Activated naive CD8-positive, alpha-beta T cell treated with anti-CD3 and anti-CD28 coated beads for 36 hours (primary cell): ENCODE data around the gene SDCCAG8. TPM values are rescaled to one million over a fixed set of nuclear protein-coding genes. Genes with fewer than 3 reads are reported as not detected.

ENCODE experiments used
- DNase-seq: peaks from one replicate; pipeline ENCODE4 v3.0.0; 2021
- H3K27ac Mint-ChIP-seq: one replicate; pipeline ENCODE4 v1.8.0; 2022; ENCODE audit warnings: mild to moderate bottlenecking, moderate library complexity, mixed read lengths
- H3K27me3 Mint-ChIP-seq: one replicate; pipeline ENCODE4 v1.8.0; 2022; ENCODE audit warnings: mild to moderate bottlenecking, mixed read lengths
- H3K36me3 Mint-ChIP-seq: one replicate; pipeline ENCODE4 v1.8.0; 2021; ENCODE audit warnings: mild to moderate bottlenecking, mixed read lengths
- H3K4me1 Mint-ChIP-seq: one replicate; pipeline ENCODE4 v1.8.0; 2021; ENCODE audit warnings: mixed read lengths
- H3K4me3 Mint-ChIP-seq: one replicate; pipeline ENCODE4 v1.8.0; 2022; ENCODE audit warnings: mild to moderate bottlenecking, moderate library complexity, mixed read lengths
- H3K9me3 Mint-ChIP-seq: one replicate; pipeline ENCODE4 v1.8.0; 2022; ENCODE audit warnings: mixed read lengths
- total RNA-seq, 2 experiments: library from RNA; stranded (reverse); gene quantifications; one replicate each; pipeline ENCODE4 v1.2.3, GENCODE V29; 2021

Gene SDCCAG8
- total RNA-seq, 2 experiments from 2014 or later = 24.2 to 24.7 TPM

- Mint-ChIP-seq H3K9me3 (no peaks in the 10 kb centered on the region), H3K27ac (no peak overlapping the region), H3K4me1 (peaks cover 28% of the 10 kb centered on the region), H3K4me3 (no peak overlapping the region), H3K27me3 (no peaks in the 10 kb centered on the region), H3K36me3 (peaks cover 9% of the 10 kb centered on the region)
- DNase-seq = no peak
These were observed 11.6 kb downstream of the SDCCAG8 start for GRCh38 chr1:243267471-243267880.

GRCh38 chr1:243267914-243268653, 12.2 kb downstream of the SDCCAG8 start:
- Mint-ChIP-seq H3K36me3 (peaks cover 12% of the 10 kb centered on the region), H3K9me3 (no peaks in the 10 kb centered on the region), H3K27me3 (no peaks in the 10 kb centered on the region), H3K4me3 (no peak overlapping the region), H3K27ac (no peak overlapping the region), H3K4me1 (peaks cover 25% of the 10 kb centered on the region)
- no peak for DNase-seq

GRCh38 chr1:243268751-243269460, 13.1 kb downstream of the SDCCAG8 start:
- Mint-ChIP-seq H3K27me3 (no peaks in the 10 kb centered on the region), H3K4me3 (no peak overlapping the region)

GRCh38 chr1:243269461-243269801, 13.6 kb downstream of the SDCCAG8 start:
- Mint-ChIP-seq H3K36me3 (peaks cover 24% of the 10 kb centered on the region), H3K4me3 (no peak overlapping the region), H3K27ac (no peak overlapping the region), H3K27me3 (no peaks in the 10 kb centered on the region), H3K4me1 (peaks cover 28% of the 10 kb centered on the region), H3K9me3 (peaks cover 4% of the 10 kb centered on the region)
- DNase-seq = no peak

More at GRCh38 chr1:243268751-243269460, 13.1 kb downstream of the SDCCAG8 start:
- Mint-ChIP-seq H3K27ac (no peak overlapping the region), H3K9me3 (peaks cover 1% of the 10 kb centered on the region), H3K36me3 (peaks cover 20% of the 10 kb centered on the region), H3K4me1 (peaks cover 27% of the 10 kb centered on the region)
- no peak for DNase-seq

- peaks cover 22% of the 10 kb centered on the region for H3K4me1 Mint-ChIP-seq
- no peak for DNase-seq
- no peaks in the 10 kb centered on the region for H3K27me3 Mint-ChIP-seq
- peaks cover 4% of the 10 kb centered on the region for H3K9me3 Mint-ChIP-seq
- peaks cover 30% of the 10 kb centered on the region for H3K36me3 Mint-ChIP-seq
- no peak overlapping the region for H3K27ac Mint-ChIP-seq
- no peak overlapping the region for H3K4me3 Mint-ChIP-seq
These were observed 14.4 kb downstream of the SDCCAG8 start for GRCh38 chr1:243270097-243270864.

GRCh38 chr1:243271996-243272395, 16.2 kb downstream of the SDCCAG8 start:
- H3K4me1 Mint-ChIP-seq = peaks cover 22% of the 10 kb centered on the region
- H3K9me3 Mint-ChIP-seq = peaks cover 4% of the 10 kb centered on the region

GRCh38 chr1:243272401-243272800, 16.6 kb downstream of the SDCCAG8 start:
- peaks cover 50% of the 10 kb centered on the region for H3K36me3 Mint-ChIP-seq
- no peak overlapping the region for H3K4me3 Mint-ChIP-seq
- no peaks in the 10 kb centered on the region for H3K27me3 Mint-ChIP-seq
- peaks cover 22% of the 10 kb centered on the region for H3K4me1 Mint-ChIP-seq
- peaks cover 4% of the 10 kb centered on the region for H3K9me3 Mint-ChIP-seq
- H3K27ac Mint-ChIP-seq = no peak overlapping the region
- no peak for DNase-seq

More at GRCh38 chr1:243271996-243272395, 16.2 kb downstream of the SDCCAG8 start:
- Mint-ChIP-seq H3K27ac (no peak overlapping the region), H3K36me3 (peaks cover 46% of the 10 kb centered on the region), H3K4me3 (no peak overlapping the region), H3K27me3 (no peaks in the 10 kb centered on the region)
- no peak for DNase-seq

- Mint-ChIP-seq H3K27ac (no peak overlapping the region), H3K4me1 (peaks cover 16% of the 10 kb centered on the region)
These were observed 17.7 kb downstream of the SDCCAG8 start for GRCh38 chr1:243273506-243273905.

GRCh38 chr1:243273945-243274344, 18.1 kb downstream of the SDCCAG8 start:
- Mint-ChIP-seq H3K27me3 (no peaks in the 10 kb centered on the region), H3K27ac (no peak overlapping the region), H3K4me3 (no peak overlapping the region), H3K9me3 (peaks cover 4% of the 10 kb centered on the region), H3K36me3 (peaks cover 55% of the 10 kb centered on the region), H3K4me1 (peaks cover 13% of the 10 kb centered on the region)
- DNase-seq = no peak

More at GRCh38 chr1:243273506-243273905, 17.7 kb downstream of the SDCCAG8 start:
- H3K9me3 Mint-ChIP-seq = peaks cover 4% of the 10 kb centered on the region
- no peak for DNase-seq
- no peak overlapping the region for H3K4me3 Mint-ChIP-seq
- H3K27me3 Mint-ChIP-seq = no peaks in the 10 kb centered on the region
- H3K36me3 Mint-ChIP-seq = peaks cover 55% of the 10 kb centered on the region

- H3K9me3 Mint-ChIP-seq = peaks cover 4% of the 10 kb centered on the region
- no peak overlapping the region for H3K27ac Mint-ChIP-seq
- peaks cover 12% of the 10 kb centered on the region for H3K4me1 Mint-ChIP-seq
- H3K27me3 Mint-ChIP-seq = no peaks in the 10 kb centered on the region
- no peak for DNase-seq
- H3K4me3 Mint-ChIP-seq = no peak overlapping the region
- peaks cover 54% of the 10 kb centered on the region for H3K36me3 Mint-ChIP-seq
These were observed 19.5 kb downstream of the SDCCAG8 start for GRCh38 chr1:243275316-243275715.

- H3K4me1 Mint-ChIP-seq = peaks cover 9% of the 10 kb centered on the region
- H3K4me3 Mint-ChIP-seq = no peak overlapping the region
- H3K9me3 Mint-ChIP-seq = peaks cover 5% of the 10 kb centered on the region
- peak overlapping the region; percentile 4 for H3K27ac Mint-ChIP-seq
- DNase-seq = no peak
- no peaks in the 10 kb centered on the region for H3K27me3 Mint-ChIP-seq
- peaks cover 57% of the 10 kb centered on the region for H3K36me3 Mint-ChIP-seq
These were observed 24.8 kb downstream of the SDCCAG8 start for GRCh38 chr1:243280571-243281129.

- H3K36me3 Mint-ChIP-seq = peaks cover 57% of the 10 kb centered on the region
- H3K27ac Mint-ChIP-seq = no peak overlapping the region
- H3K4me1 Mint-ChIP-seq = peaks cover 17% of the 10 kb centered on the region
- DNase-seq = no peak
- H3K9me3 Mint-ChIP-seq = peaks cover 5% of the 10 kb centered on the region
- no peaks in the 10 kb centered on the region for H3K27me3 Mint-ChIP-seq
- H3K4me3 Mint-ChIP-seq = no peak overlapping the region
These were observed 25.8 kb downstream of the SDCCAG8 start for GRCh38 chr1:243281672-243282071.

- Mint-ChIP-seq H3K27me3 (no peaks in the 10 kb centered on the region), H3K36me3 (peaks cover 75% of the 10 kb centered on the region), H3K27ac (peak overlapping the region; percentile 80), H3K4me3 (no peak overlapping the region), H3K9me3 (peaks cover 6% of the 10 kb centered on the region), H3K4me1 (peaks cover 21% of the 10 kb centered on the region)
- no peak for DNase-seq
These were observed 30.7 kb downstream of the SDCCAG8 start for GRCh38 chr1:243286409-243287122.

- DNase-seq = no peak
- H3K4me3 Mint-ChIP-seq = no peak overlapping the region
- peaks cover 75% of the 10 kb centered on the region for H3K36me3 Mint-ChIP-seq
- H3K27me3 Mint-ChIP-seq = no peaks in the 10 kb centered on the region
- peaks cover 21% of the 10 kb centered on the region for H3K4me1 Mint-ChIP-seq
- peaks cover 6% of the 10 kb centered on the region for H3K9me3 Mint-ChIP-seq
- H3K27ac Mint-ChIP-seq = peak overlapping the region; percentile 86
These were observed 31.3 kb downstream of the SDCCAG8 start for GRCh38 chr1:243287123-243287460.
